K562 (cell line): Measurements from ENCODE around the gene BBC3. TPM values are rescaled to one million over a fixed set of nuclear protein-coding genes. Genes with fewer than 3 reads are reported as not detected.

Source experiments
- CBFB ChIP-seq: sonication (generic); formaldehyde crosslinking; IDR thresholded peaks from 2 replicates; pipeline ENCODE4 v1.4.0; 2020; ENCODE audit warnings: mild to moderate bottlenecking, missing genetic modification reagents
- CHCHD3 ChIP-seq: fragments of 250-450 bp; sonication (Bioruptor Pico); IDR thresholded peaks from 2 replicates; pipeline ENCODE4 v2.1.2; 2022; ENCODE audit warnings: mild to moderate bottlenecking
- KDM5B ChIP-seq: fragments of 200-600 bp; sonication (generic); IDR thresholded peaks from 2 replicates; pipeline ENCODE4 v1.6.1; 2012; ENCODE audit warnings: low read depth, mild to moderate bottlenecking, moderate library complexity, low read length, control low read depth, inconsistent platforms; ENCODE audit not compliant: insufficient replicate concordance
- MEIS2 ChIP-seq: fragments of 450-650 bp; IDR thresholded peaks from 2 replicates; pipeline ENCODE4 v1.6.1; 2014; ENCODE audit warnings: mild to moderate bottlenecking; ENCODE audit not compliant: partially characterized antibody
- MGA ChIP-seq: fragments of 450-650 bp; IDR thresholded peaks from 2 replicates; pipeline ENCODE4 v1.6.1; 2016; ENCODE audit warnings: mild to moderate bottlenecking, moderate library complexity
- NR2C1 ChIP-seq, 2 experiments: fragments of 450-650 bp; IDR thresholded peaks; 2 replicates each; pipeline ENCODE4 v1.6.1; 2017; ENCODE audit warnings: mild to moderate bottlenecking in 2 of 2, antibody characterized with exemption in 1 of 2, inconsistent platforms in 1 of 2, missing compliant biosample characterization in 1 of 2, missing genetic modification characterization in 1 of 2
- SPI1 ChIP-seq: IDR thresholded peaks from 2 replicates; pipeline ENCODE4 v1.6.1; 2011; ENCODE audit warnings: low read depth, low read length, control low read depth, borderline replicate concordance
- ZFP91 ChIP-seq: sonication (generic); formaldehyde crosslinking; IDR thresholded peaks from 2 replicates; pipeline ENCODE4 v1.8.0; 2022; ENCODE audit warnings: mild to moderate bottlenecking, missing genetic modification reagents
- ZNF408 ChIP-seq: fragments of 250-450 bp; sonication (Bioruptor Pico); IDR thresholded peaks from 2 replicates; pipeline ENCODE4 v1.4.0; 2020; ENCODE audit warnings: low read depth, mild to moderate bottlenecking, moderate library complexity
- ZNF76 ChIP-seq: fragments of 250-450 bp; sonication (Bioruptor Pico); IDR thresholded peaks from 2 replicates; pipeline ENCODE4 v1.4.0; 2020; ENCODE audit warnings: mild to moderate bottlenecking, moderate library complexity, borderline replicate concordance
- polyA plus RNA-seq, 8 experiments: library from polyadenylated mRNA; depleted of rRNA in 4 of 8; stranded (reverse) in 5 of 8; unstranded in 3 of 8; fragments of >200 nt; fragmentation: Nextera tagmentation in 2 of 8; fragmentation: Illumina TruSeq in 1 of 8; extraction: Ambion mirVana in 2 of 8; extraction: Trizol in 1 of 8; gene quantifications; 2 replicates each; pipeline versions ENCODE4 v1.2.1 to v1.2.3, GENCODE V29; 2011 to 2014; ENCODE audit warnings: inconsistent platforms in 1 of 8, missing spikeins in 1 of 8
- total RNA-seq, 7 experiments: library from RNA; depleted of rRNA in 6 of 7; stranded (reverse); fragments of >200 nt in 6 of 7; fragmentation: Illumina TruSeq in 2 of 7; extraction: Trizol in 2 of 7; gene quantifications; 2 replicates each; pipeline versions ENCODE4 v1.2.1 to v1.2.3, GENCODE V29; 2011 to 2021; ENCODE audit warnings: low replicate concordance in 1 of 7

BBC3 gene
- total and polyA plus RNA-seq, 9 of the 15 experiments (the other 6 are each of a cell fraction or from before 2014, with no cell fraction given), result 0.15 to 30.7 (median 4.8) TPM

DNA sequence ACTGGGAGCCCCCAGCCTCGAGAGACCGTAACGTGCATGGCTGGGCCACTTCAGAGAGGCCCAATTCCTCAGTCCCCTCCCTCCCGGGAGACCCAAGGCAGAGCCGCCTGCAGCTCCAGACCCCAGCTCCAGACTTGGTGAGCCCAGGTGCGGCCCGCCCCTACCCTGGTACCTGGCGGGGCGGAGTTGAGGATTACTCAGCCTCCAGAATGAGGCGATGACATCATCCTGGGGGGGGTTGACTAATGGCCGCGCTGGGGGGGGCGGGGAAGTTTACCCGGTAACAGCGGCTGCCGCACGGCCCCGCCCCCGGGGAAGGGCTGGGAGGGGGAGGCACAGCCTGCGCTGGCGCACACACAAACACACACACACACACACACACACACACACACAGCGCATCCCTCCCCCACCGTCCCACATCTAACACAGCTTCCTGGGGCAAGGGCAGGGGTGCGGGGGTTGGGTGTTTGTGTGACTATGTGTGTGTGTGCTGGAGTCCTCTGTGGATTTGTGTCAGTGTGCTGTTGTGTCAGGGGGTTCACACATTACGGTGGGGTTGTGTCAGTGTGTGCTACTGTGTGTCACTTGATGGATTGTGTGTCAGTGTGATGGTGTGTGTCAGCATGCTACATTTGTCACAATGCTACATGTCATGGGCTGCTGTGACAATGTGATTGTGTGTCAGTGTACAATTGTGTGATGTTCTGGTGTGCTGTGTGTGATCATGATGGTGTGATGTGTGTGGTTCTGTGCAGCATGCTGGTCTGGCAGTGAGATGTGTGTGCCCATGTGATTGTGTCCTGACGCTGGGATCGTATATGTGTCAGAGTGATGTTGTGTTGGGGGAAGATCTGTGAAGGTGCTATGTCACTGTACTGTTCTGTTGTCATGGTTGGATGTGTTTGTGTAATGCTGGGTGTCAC, 10.3 kb upstream of the BBC3 start (continued):
- TF ChIP-seq ZFP91 (CRISPR knock-in tag) (0 out of 2 replicates have a peak, but pooled peaks have one; percentile 31), NR2C1 (IDR thresholded peaks at IDR 0.05) (no peak), NR2C1 (tag; IDR thresholded peaks at IDR 0.05) (no peak), SPI1 (no peak), CBFB (CRISPR knock-in tag) (0 out of 2 replicates have a peak, but pooled peaks have one; percentile 9), KDM5B (no peak), ZNF408 (CRISPR knock-in tag) (no peak), MEIS2 (no peak), ZNF76 (CRISPR knock-in tag) (no peak), CHCHD3 (CRISPR knock-in tag) (no peak), MGA (no peak; the same call in 1 of the 2 replicates)
